HCT116 (cell line): ENCODE data around the gene LSM4. TPM values are rescaled to one million over a fixed set of nuclear protein-coding genes. Genes with fewer than 3 reads are reported as not detected.

ENCODE experiments used
- ATAC-seq: fragments of 200-7000 bp; cut with Tn5 transposase; 2 replicates; pipeline ENCODE4 v1.9.1; 2020; ENCODE audit warnings: mild to moderate bottlenecking, moderate library complexity
- BruUV-seq: library from RNA; stranded (reverse); fragments of 400-500 nt; replicated peaks from 2 replicates; lab custom pipeline; 2021; lab: Mats Ljungman, UMichigan
- CTCF ChIA-PET: fragments of 300-600 bp; sonication (Branson Sonifier 250); formaldehyde crosslinking; loops from one replicate; lab custom pipeline; 2021; ENCODE audit warnings: antibody characterized with exemption; lab: Charles Lee
- POLR2A ChIA-PET: fragments of 300-600, 350-600 bp; sonication (Branson Sonifier 250); formaldehyde crosslinking; loops from one replicate; lab custom pipeline; 2021; ENCODE audit warnings: antibody characterized with exemption; lab: Charles Lee
- RAD21 ChIA-PET, 2 experiments: fragments of 300-600 bp; sonication (Branson Sonifier 250); formaldehyde crosslinking; loops; one replicate each; lab custom pipeline; 2023; ENCODE audit warnings: low total read pairs in 2 of 2; ENCODE audit not compliant: uncharacterized antibody in 2 of 2, unreplicated experiment in 2 of 2, low non-redundant PET in 1 of 2; lab: Charles Lee
- DNase-seq: peaks from one replicate; pipeline ENCODE4 v3.0.0-alpha.2; 2010; ENCODE audit warnings: low read depth, low spot score
- H2AFZ ChIP-seq: fragments of 200-600 bp; shearing (Covaris generic), sonication (generic); 2 replicates; pipeline ENCODE4 v1.6.1; 2017; ENCODE audit warnings: low read depth, mixed run types, mixed read lengths, antibody characterized with exemption, low read length; ENCODE audit not compliant: poor library complexity, severe bottlenecking
- H3K27ac ChIP-seq: 2 replicates; pipeline ENCODE4 v1.5.1; 2012; ENCODE audit warnings: low read depth, low read length
- H3K27me3 ChIP-seq: fragments of 200-600 bp; sonication (generic); 2 replicates; pipeline ENCODE4 v1.6.1; 2016; ENCODE audit warnings: mixed run types, low read length, mixed read lengths; ENCODE audit not compliant: insufficient read depth
- H3K36me3 ChIP-seq, 2 experiments: fragments of 200-500 bp in 1 of 2; fragments of 200-600 bp in 1 of 2; sonication (Bioruptor generic) in 1 of 2; sonication (generic) in 1 of 2; 2 replicates each; pipeline versions ENCODE4 v1.5.1 to v1.6.1; 2014 to 2016; ENCODE audit warnings: low read length in 2 of 2, inconsistent platforms in 1 of 2, mixed read lengths in 1 of 2, mixed run types in 1 of 2; ENCODE audit not compliant: insufficient read depth in 2 of 2, control insufficient read depth in 1 of 2
- H3K4me1 ChIP-seq, 2 experiments: fragments of 200-600 bp in 1 of 2; sonication (generic) in 1 of 2; 2 replicates each; pipeline versions ENCODE4 v1.5.1 to v1.6.1; 2012 to 2017; ENCODE audit warnings: low read length in 2 of 2, inconsistent platforms in 1 of 2, mild to moderate bottlenecking in 1 of 2, mixed read lengths in 1 of 2, mixed run types in 1 of 2, moderate library complexity in 1 of 2; ENCODE audit not compliant: insufficient read depth in 2 of 2, control insufficient read depth in 1 of 2
- H3K4me2 ChIP-seq: fragments of 200-600 bp; sonication (generic); 2 replicates; pipeline ENCODE4 v1.6.1; 2017; ENCODE audit warnings: mixed run types, low read length, mixed read lengths
- H3K4me3 ChIP-seq, 2 experiments: fragments of 200-600 bp in 1 of 2; sonication (generic) in 1 of 2; replicated peaks in 1 of 2; 2 replicates each; pipeline ENCODE4 v1.5.1; 2011 to 2016; ENCODE audit warnings: low read length in 2 of 2, control low read depth in 1 of 2, low read depth in 1 of 2, mild to moderate bottlenecking in 1 of 2, mixed read lengths in 1 of 2, mixed run types in 1 of 2
- H3K79me2 ChIP-seq: fragments of 200-600 bp; sonication (generic); 2 replicates; pipeline ENCODE4 v1.6.1; 2017; ENCODE audit warnings: mild to moderate bottlenecking, mixed run types, low read length, moderate library complexity, mixed read lengths; ENCODE audit not compliant: insufficient read depth
- H3K9ac ChIP-seq: fragments of 200-600 bp; sonication (generic); 2 replicates; pipeline ENCODE4 v1.6.1; 2016; ENCODE audit warnings: low read length, mixed read lengths
- H3K9me2 ChIP-seq: fragments of 200-600 bp; sonication (generic), shearing (Covaris generic); 2 replicates; pipeline ENCODE4 v1.6.1; 2017; ENCODE audit warnings: mixed run types, mild to moderate bottlenecking, moderate library complexity; ENCODE audit not compliant: insufficient read depth
- H3K9me3 ChIP-seq, 2 experiments: fragments of 200-500 bp in 1 of 2; fragments of 200-600 bp in 1 of 2; sonication (Bioruptor generic) in 1 of 2; sonication (generic) in 1 of 2; 2 replicates each; pipeline ENCODE4 v1.6.1; 2014 to 2017; ENCODE audit warnings: low read length in 2 of 2, mixed read lengths in 2 of 2, inconsistent platforms in 1 of 2, low read depth in 1 of 2, mild to moderate bottlenecking in 1 of 2, mixed run types in 1 of 2, moderate library complexity in 1 of 2; ENCODE audit not compliant: control insufficient read depth in 1 of 2, insufficient read depth in 1 of 2
- H4K20me1 ChIP-seq: fragments of 200-600 bp; sonication (generic), shearing (Covaris generic); 2 replicates; pipeline ENCODE4 v1.6.1; 2017; ENCODE audit warnings: mixed run types, mild to moderate bottlenecking, moderate library complexity; ENCODE audit not compliant: insufficient read depth
- ATF3 ChIP-seq: IDR thresholded peaks from 2 replicates; pipeline ENCODE4 v1.6.1; 2012
- ELF1 ChIP-seq: IDR thresholded peaks from 2 replicates; pipeline ENCODE4 v1.6.1; 2012; ENCODE audit warnings: low read depth, borderline replicate concordance
- EZH2 ChIP-seq: fragments of 200-600 bp; sonication (generic); IDR thresholded peaks from 2 replicates; pipeline ENCODE4 v1.6.1; 2017; ENCODE audit warnings: antibody characterized with exemption, mixed run types
- EZH2phosphoT487 ChIP-seq: fragments of 200-600 bp; IDR thresholded peaks from 2 replicates; pipeline ENCODE4 v1.6.1; 2018; ENCODE audit warnings: antibody characterized with exemption, borderline replicate concordance
- MAX ChIP-seq: IDR thresholded peaks from 2 replicates; pipeline ENCODE4 v1.6.1; 2012
- POLR2A ChIP-seq: IDR thresholded peaks from 2 replicates; pipeline ENCODE4 v1.7.0; 2011; ENCODE audit warnings: borderline replicate concordance; ENCODE audit not compliant: insufficient read depth, insufficient read length; ENCODE audit errors: extremely low read depth
- REST ChIP-seq: IDR thresholded peaks from 2 replicates; pipeline ENCODE4 v1.6.1; 2012; ENCODE audit warnings: low read depth
- SIN3A ChIP-seq: IDR thresholded peaks from 2 replicates; pipeline ENCODE4 v1.6.1; 2012; ENCODE audit warnings: low read depth
- SP1 ChIP-seq: IDR thresholded peaks from 2 replicates; pipeline ENCODE4 v1.6.1; 2012; ENCODE audit warnings: low read depth
- TCF7L2 ChIP-seq: IDR thresholded peaks from 2 replicates; pipeline ENCODE4 v1.7.0; 2011; ENCODE audit warnings: borderline replicate concordance, inconsistent platforms; ENCODE audit not compliant: insufficient read depth, insufficient read length; ENCODE audit errors: extremely low read depth
- ZFX ChIP-seq: fragments of 450-650 bp; IDR thresholded peaks from 2 replicates; pipeline ENCODE4 v1.6.1; 2017
- intact Hi-C: fragments of 100-400 bp; cut with micrococcal nuclease; formaldehyde crosslinking; loops from 2 replicates; pipeline ENCODE4 v1.10.0; 2022
- total RNA-seq: library from RNA; stranded (reverse); gene quantifications from one replicate; pipeline ENCODE4 v1.2.1, GENCODE V29; 2021; ENCODE audit not compliant: unreplicated experiment

The LSM4 gene
- total RNA-seq, 1 experiment from 2014 or later: 400 TPM

- no peak for TF ChIP-seq ZFX
- TF ChIP-seq EZH2: no peak
- TF ChIP-seq MAX: no peak
- TF ChIP-seq ATF3: no peak
- POLR2A ChIA-PET: interaction anchor here (0.7 kb wide), 1 partner anchor 25 kb away, joined by 3 read pairs; the partner anchor contains the start of gene JUND
- Histone ChIP-seq H3K9ac (no peak overlapping the region), H3K9me2 (no peaks in the 10 kb centered on the region), H3K27ac (peak overlapping the region; percentile 97; the same call in 1 of the 2 replicates), H3K4me1 (peaks cover 34 to 44% of the 10 kb centered on the region in 2 experiments), H3K9me3 (no peaks in the 10 kb centered on the region), H3K4me2 (no peak overlapping the region), H3K79me2 (peaks cover under 1% of the 10 kb centered on the region; the same call in 1 of the 2 replicates), H3K36me3 (peaks cover 12 to 40% of the 10 kb centered on the region in 2 experiments; a peak in 3 of 4 replicates), H4K20me1 (no peaks in the 10 kb centered on the region), H3K4me3 (no peak overlapping the region), H3K27me3 (no peaks in the 10 kb centered on the region), H2AFZ (no peak overlapping the region)
- no peak for DNase-seq
- intact Hi-C loops: no loop called here
- no peak for ATAC-seq
- CTCF ChIA-PET: no interaction called here
- BruUV-seq: TSS peak; percentile 41
- RAD21 ChIA-PET: no interaction called here
Observed at GRCh38 chr19:18306888-18307260, 16.0 kb downstream of the LSM4 start.

- no peaks in the 10 kb centered on the region for H4K20me1 ChIP-seq
- H3K4me2 ChIP-seq: no peak overlapping the region
- no peak overlapping the region for H2AFZ ChIP-seq
- ChIA-PET CTCF (interaction anchor here (2.1 kb wide), 1 partner anchor 22 kb away, joined by 12 read pairs; no protein-coding TSS in a partner anchor), RAD21 (no interaction called here), POLR2A (interaction anchor here (0.7 kb wide), 1 partner anchor 25 kb away, joined by 3 read pairs; the partner anchor contains the start of gene JUND)
- BruUV-seq: no TSS peak
- ATAC-seq (no peak), DNase-seq (no peak)
- peak overlapping the region; percentile 97 for H3K27ac ChIP-seq
- peaks cover 38 to 49% of the 10 kb centered on the region in 2 experiments for H3K4me1 ChIP-seq
- TF ChIP-seq SIN3A (no peak), SP1 (no peak), EZH2phosphoT487 (no peak), TCF7L2 (no peak), ELF1 (no peak), POLR2A (no peak), REST (no peak)
- no peaks in the 10 kb centered on the region for H3K9me3 ChIP-seq
- no peaks in the 10 kb centered on the region for H3K27me3 ChIP-seq
- peaks cover 10 to 40% of the 10 kb centered on the region in 2 experiments; a peak in 2 of 4 replicates for H3K36me3 ChIP-seq
- H3K79me2 ChIP-seq: no peaks in the 10 kb centered on the region; the same call in 1 of the 2 replicates
- H3K4me3 ChIP-seq: no peak overlapping the region
- intact Hi-C loops: no loop called here
- H3K9me2 ChIP-seq: no peaks in the 10 kb centered on the region
- no peak overlapping the region for H3K9ac ChIP-seq
Observed at GRCh38 chr19:18306209-18306887, 16.5 kb downstream of the LSM4 start.
